Stimulated activated naive CD8-positive, alpha-beta T cell treated with anti-CD3 and anti-CD28 coated beads, Interleukin-15, Interleukin-2, amounts not matched to agents 100 ng/mL and 50 ng/mL, for 24 hours (primary cell): Measurements from ENCODE around the gene SRP68.
"Not testable (repeated sequence)": the region's sequence is repeated elsewhere in the genome, so short reads cannot be mapped to it uniquely, and the experiment has no call there.

Source experiments
- H3K27ac Mint-ChIP-seq: one replicate; pipeline ENCODE4 v1.8.0; 2021; ENCODE audit warnings: mild to moderate bottlenecking, mixed read lengths
- H3K27me3 Mint-ChIP-seq: one replicate; pipeline ENCODE4 v1.8.0; 2021; ENCODE audit warnings: mixed read lengths
- H3K36me3 Mint-ChIP-seq: one replicate; pipeline ENCODE4 v1.8.0; 2021; ENCODE audit warnings: low read depth, mixed read lengths
- H3K4me1 Mint-ChIP-seq: one replicate; pipeline ENCODE4 v1.8.0; 2021; ENCODE audit warnings: low read depth, mixed read lengths
- H3K4me3 Mint-ChIP-seq: one replicate; pipeline ENCODE4 v1.8.0; 2021; ENCODE audit warnings: mild to moderate bottlenecking, mixed read lengths
- H3K9me3 Mint-ChIP-seq: one replicate; pipeline ENCODE4 v1.8.0; 2021; ENCODE audit warnings: mixed read lengths

The SRP68 gene

DNA sequence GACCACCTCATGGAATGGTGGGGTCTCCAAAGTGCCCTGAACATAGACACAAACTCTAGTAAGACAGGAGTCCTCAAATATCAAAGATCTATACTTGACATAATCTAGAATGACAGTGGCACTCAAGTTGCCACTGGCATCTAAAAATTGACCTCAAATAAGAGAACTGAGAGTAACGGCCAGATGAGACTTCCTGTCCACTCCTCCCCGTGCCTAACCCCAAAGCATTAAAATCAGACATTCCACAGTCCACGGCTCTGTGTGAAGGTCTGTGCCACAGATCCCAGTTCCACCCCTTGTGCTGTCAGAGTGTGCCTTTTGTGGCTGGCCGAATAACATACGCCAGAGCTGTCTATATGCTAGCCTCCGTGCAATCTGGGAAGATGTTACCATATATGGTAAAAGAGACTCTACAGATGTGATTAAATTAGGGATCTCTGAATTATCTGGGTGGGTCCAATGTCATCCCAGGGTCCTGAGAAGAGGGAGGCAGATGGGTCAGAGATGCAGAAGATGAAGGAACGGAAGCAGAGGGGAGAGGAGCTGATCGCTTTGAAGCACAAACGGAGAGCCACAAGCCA lies 24.2 kb downstream of the SRP68 start:
- Mint-ChIP-seq H3K27me3 (no peaks in the 10 kb centered on the region), H3K4me1 (peaks cover 12% of the 10 kb centered on the region), H3K9me3 (no peaks in the 10 kb centered on the region), H3K4me3 (no peak overlapping the region), H3K27ac (no peak overlapping the region), H3K36me3 (peaks cover 70% of the 10 kb centered on the region)

DNA sequence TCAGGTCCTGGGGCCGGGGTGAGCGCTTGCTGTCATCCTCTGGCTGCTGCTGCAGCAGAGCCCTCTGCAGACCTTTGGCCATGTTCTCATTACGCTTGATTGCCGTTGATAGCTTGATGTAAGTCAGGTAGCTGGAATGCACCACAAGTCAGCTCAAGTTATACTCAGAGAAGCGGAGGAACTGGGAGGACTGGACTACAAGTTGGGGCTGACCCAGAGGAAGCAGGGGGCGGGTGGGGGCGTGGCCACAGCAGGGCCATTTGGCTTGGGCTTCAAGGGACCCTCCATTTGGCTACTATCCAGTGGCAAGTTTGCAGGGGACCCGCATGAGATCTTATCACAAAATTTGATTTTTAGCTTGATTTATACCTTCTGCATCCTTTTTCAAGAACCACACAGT lies 26.3 kb downstream of the SRP68 start:
- Mint-ChIP-seq H3K36me3 (peaks cover 69% of the 10 kb centered on the region), H3K4me3 (no peak overlapping the region), H3K27me3 (no peaks in the 10 kb centered on the region), H3K27ac (no peak overlapping the region), H3K4me1 (peaks cover 11% of the 10 kb centered on the region), H3K9me3 (no peaks in the 10 kb centered on the region)

DNA sequence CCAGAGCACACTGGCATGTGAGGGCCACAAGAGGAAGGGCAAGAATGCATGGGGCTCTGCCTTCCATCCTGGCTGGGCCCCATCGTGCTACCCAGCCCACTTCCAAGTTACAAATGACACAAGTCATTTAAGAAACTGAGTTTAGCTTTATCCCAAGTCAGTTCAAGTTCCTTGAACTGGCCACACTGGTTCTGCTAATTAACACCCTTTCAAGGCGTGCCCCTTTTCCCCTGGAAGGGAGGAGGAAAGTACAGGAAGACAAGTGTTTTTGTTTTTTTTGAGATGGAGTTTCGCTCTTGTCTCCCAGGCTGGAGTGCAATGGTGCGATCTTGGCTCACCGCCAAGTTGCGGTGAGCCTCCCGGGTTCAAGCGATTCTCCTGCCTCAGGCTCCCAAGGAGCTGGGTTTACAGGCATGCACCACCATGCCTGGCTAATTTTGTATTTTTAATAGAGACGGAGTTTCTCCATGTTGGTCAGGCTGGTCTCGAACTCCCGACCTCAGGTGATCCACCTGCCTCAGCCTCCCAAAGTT lies 27.8 kb downstream of the SRP68 start:
- H3K36me3 Mint-ChIP-seq = peaks cover 68% of the 10 kb centered on the region
- not testable (repeated sequence) for H3K4me1 Mint-ChIP-seq, H3K27ac Mint-ChIP-seq, H3K27me3 Mint-ChIP-seq, H3K4me3 Mint-ChIP-seq, H3K9me3 Mint-ChIP-seq

DNA sequence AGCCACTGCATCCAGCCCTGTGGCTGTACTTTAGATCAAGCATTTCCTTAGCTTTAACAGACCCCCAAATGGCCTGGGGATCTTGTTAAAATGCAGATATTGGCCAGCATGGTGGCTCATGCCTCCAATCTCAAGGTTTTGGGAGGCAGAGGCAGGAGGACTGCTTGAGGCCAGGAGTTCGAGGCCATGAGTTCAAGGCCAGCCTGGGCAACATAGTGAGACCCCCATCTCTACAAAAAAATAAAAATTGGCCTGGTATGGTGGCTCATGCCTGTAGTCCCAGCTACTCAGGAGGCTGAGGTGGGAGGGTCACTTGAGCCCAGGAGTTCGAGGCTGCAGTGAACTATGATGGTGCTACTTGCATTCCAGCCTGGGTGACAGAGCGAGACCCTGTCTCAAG lies 29.4 kb downstream of the SRP68 start:
- H3K4me1 Mint-ChIP-seq, H3K27ac Mint-ChIP-seq, H3K9me3 Mint-ChIP-seq, H3K4me3 Mint-ChIP-seq, H3K27me3 Mint-ChIP-seq: not testable (repeated sequence)
- H3K36me3 Mint-ChIP-seq = peaks cover 67% of the 10 kb centered on the region

DNA sequence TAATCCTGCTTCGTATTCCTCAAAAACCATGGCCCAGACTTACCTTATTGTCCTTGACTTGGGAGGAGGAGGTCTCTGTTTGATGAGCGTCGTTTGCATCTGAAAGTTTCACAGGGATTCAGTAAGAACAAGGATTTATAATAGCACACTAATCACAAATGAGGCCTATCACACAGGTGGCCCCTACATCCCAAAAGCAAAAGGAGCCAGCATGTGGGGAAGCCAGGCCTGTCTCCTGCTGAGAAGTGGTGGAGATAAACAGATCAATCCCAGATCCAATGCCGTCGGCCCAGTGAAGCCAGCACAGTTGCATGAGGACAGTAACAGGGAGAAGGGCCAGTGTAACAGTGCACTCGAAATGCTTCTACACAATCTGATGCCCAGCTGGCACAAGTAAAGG lies 31.9 kb downstream of the SRP68 start:
- Mint-ChIP-seq H3K27ac (no peak overlapping the region), H3K4me3 (no peak overlapping the region), H3K4me1 (no peaks in the 10 kb centered on the region), H3K36me3 (peaks cover 58% of the 10 kb centered on the region), H3K27me3 (no peaks in the 10 kb centered on the region), H3K9me3 (no peaks in the 10 kb centered on the region)

DNA sequence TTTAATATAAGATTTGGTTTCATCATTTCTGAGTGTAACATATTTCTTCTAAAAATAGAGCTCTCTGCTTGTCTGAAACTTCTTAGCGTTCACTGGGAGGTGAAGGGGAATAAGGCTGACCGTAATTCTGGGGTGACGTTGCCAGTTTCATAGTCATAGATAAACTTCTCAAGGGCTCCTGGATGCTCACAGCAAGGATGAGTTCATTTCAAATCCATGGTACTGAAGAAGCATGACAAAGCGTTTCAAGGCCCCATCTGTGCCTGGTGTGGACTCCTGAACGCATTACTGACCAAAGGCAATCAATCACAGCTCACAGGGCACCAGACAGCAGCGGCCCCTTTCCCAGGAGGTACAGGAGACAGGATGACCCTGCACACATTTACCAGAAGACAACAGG lies 33.2 kb downstream of the SRP68 start:
- Mint-ChIP-seq H3K9me3 (no peaks in the 10 kb centered on the region), H3K27ac (no peak overlapping the region), H3K27me3 (no peaks in the 10 kb centered on the region), H3K4me3 (no peak overlapping the region), H3K36me3 (peaks cover 45% of the 10 kb centered on the region), H3K4me1 (peaks cover 6% of the 10 kb centered on the region)

DNA sequence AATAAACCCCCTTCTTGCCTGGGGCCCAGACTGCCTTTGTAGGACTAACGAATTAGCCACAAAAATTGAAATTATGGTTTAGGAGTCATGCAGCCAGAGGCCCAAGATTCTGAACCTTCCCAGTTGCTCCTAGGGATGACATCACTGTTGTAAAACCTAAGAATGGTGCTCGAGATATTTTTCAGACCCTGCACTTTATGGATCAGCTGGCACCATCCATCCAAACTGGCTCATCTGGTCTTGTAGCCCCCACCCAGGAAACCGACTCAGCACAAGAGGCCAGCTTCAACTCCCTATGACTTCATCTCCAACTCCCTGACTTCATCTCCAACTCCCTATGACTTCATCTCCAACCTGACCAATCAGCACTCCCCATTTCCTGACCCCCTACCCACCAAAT lies 34.3 kb downstream of the SRP68 start:
- Mint-ChIP-seq H3K4me1 (peaks cover 6% of the 10 kb centered on the region), H3K36me3 (peaks cover 38% of the 10 kb centered on the region), H3K27ac (no peak overlapping the region), H3K27me3 (no peaks in the 10 kb centered on the region), H3K4me3 (no peak overlapping the region), H3K9me3 (no peaks in the 10 kb centered on the region)

DNA sequence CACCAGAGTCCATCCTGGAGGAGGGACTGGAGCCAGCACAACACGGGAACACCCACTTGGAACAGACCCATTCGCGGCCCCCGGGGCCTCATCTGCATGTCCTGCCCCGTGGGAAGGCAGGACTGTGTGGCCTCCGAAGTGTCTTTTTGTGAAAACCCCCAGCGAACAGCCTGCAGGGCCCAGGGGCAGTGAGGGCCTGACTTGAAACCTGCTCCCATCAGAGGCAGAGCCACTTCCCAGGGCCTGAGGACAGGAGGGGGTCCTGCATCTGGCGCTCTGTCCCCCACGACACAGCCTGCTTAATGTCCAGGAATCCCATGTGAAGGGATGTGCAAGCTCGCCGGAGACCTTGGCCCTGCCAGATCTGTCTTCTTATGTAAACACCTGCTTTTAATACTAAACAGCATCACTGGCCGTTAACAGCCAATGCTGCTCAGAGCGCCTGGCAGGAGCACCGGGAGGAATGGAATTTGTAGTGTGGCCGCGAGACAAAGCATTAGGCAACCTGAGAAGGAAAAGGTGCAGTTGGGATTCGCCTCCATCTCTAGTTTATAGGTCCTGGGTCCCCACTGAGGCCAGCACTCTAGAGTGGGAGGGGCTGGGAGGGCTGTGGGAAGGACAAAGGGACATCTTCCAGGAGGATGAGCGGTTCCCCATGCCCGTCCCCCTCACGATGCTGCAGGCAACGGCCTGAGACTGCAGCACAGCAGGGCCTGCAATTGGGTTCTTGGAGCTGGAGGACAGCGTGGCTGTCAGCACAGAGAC lies 35.6 kb downstream of the SRP68 start:
- Mint-ChIP-seq H3K27ac (peak overlapping the region; percentile 33), H3K4me1 (peaks cover 6% of the 10 kb centered on the region), H3K4me3 (no peak overlapping the region), H3K9me3 (no peaks in the 10 kb centered on the region), H3K27me3 (no peaks in the 10 kb centered on the region), H3K36me3 (peaks cover 31% of the 10 kb centered on the region)

DNA sequence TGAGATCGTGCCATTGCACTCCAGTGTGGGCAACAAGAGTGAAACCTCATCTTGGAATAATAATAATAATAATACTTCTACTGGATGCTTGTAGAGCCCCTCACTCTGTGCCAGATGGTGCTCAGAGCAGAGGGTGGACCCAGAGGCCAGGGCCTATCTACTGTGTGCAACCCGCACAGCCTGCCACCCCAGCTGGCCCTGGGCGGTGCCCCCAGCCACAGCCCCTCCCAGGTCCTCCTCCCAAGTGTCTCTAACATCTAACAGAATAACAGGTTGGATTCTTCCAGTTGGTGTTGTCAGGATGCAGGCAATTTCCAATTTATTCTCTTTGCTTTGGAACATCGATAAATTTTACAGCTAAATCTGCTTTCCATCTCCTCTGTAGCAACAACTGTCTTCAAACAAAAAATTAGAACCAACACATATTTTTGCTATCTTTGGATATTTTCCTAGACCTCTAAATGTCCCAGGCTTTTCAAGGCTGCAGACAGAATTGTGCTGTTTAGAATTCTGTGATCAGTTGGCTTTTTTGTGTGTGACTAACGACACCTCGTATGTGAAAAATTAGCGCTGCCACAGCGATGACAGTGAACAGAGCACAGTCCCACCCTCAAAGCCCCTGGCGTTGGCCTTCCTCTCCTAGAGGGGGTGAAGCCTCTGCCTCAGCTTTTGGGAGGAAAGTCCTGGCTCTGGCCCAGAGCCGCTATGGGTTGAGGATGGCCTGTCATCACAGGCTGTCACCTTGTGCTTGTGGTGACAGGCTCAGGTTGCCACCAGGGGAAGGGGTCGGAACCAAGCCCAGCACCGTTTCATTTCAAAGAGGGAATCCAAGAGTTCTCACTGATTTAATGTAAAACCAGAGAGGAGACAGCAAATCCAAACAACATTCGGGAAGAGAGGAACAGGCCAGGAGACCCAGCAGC lies 37.6 kb downstream of the SRP68 start:
- H3K9me3 Mint-ChIP-seq = no peaks in the 10 kb centered on the region
- peaks cover 9% of the 10 kb centered on the region for H3K4me1 Mint-ChIP-seq
- H3K36me3 Mint-ChIP-seq = peaks cover 21% of the 10 kb centered on the region
- no peaks in the 10 kb centered on the region for H3K27me3 Mint-ChIP-seq
- no peak overlapping the region for H3K27ac Mint-ChIP-seq
- no peak overlapping the region for H3K4me3 Mint-ChIP-seq

DNA sequence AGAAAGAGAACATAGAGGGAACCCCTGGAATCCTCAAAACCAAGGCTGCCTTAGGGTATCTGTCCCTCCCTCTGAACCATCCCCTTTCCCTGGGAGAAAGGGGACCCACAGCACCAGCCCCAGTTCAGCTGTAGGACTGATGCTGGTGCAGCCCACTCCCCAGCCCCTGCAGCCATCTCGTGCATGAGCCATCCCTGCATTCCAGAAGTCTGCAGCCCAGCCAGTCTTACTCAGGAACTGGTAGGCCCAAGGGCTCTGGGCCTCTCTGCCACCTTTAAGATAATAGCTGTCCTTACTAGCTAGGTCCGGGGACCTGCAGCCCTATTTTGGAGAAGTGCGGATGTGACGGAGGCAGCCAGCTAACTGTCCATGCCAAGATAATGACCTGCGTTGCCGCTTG lies 39.2 kb downstream of the SRP68 start:
- H3K4me3 Mint-ChIP-seq = no peak overlapping the region
- H3K4me1 Mint-ChIP-seq = peaks cover 21% of the 10 kb centered on the region
- no peak overlapping the region for H3K27ac Mint-ChIP-seq
- no peaks in the 10 kb centered on the region for H3K9me3 Mint-ChIP-seq
- H3K27me3 Mint-ChIP-seq = no peaks in the 10 kb centered on the region
- peaks cover 7% of the 10 kb centered on the region for H3K36me3 Mint-ChIP-seq

DNA sequence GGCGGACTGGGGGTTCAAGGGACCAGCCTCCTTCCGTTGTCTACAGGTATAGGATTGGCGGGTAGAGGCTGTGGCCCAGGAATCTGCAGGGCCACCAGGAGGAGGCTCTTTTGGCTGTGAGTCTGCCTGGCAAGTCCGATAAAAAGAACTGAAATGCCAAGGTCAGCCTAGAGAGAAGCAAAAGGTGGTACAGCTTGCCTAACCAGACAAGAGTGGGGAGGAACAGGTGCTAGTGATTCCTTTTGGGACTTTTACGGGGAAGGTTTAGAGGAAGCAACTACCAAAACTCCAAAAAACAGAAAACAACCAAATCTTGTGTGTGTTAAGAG lies 39.6 kb downstream of the SRP68 start:
- Mint-ChIP-seq H3K4me3 (no peak overlapping the region), H3K36me3 (peaks cover 5% of the 10 kb centered on the region), H3K27ac (no peak overlapping the region), H3K9me3 (no peaks in the 10 kb centered on the region), H3K27me3 (no peaks in the 10 kb centered on the region), H3K4me1 (peaks cover 21% of the 10 kb centered on the region)

DNA sequence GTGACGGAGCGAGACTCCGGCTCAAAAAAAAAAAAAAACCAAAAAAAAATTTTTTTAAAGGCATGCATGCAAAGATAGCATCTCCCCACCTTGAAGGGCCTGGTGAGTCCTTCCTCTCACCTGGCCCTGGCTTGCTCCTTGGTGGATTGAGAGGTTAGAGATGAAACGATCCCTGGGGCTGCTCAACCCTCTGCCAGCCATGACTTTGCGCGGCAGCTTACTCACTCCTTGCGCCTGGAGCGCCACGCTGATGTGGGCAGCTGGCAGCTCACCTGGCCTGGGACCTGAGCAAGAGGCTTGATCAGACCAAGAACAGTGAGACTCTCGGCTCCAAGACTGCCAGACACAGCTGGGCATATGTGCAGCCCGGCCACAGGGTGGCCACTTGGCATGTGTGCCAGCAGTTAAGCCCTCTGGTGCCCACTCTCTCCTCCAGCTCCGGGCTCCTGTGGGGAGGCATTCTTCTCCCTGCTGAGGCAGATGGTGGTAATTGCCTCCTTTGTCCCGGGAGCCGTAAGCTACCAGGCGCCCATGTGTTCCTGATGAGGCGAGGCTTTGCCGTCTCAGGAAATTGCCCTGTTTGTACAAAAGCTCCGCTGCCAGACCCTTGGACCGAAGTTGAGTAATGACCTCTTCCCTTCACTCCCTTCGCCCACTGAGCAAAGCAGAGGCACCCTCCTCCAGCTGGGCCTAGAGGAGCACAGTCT lies 40.1 kb downstream of the SRP68 start:
- Mint-ChIP-seq H3K4me3 (no peak overlapping the region), H3K36me3 (peaks cover 5% of the 10 kb centered on the region), H3K27me3 (no peaks in the 10 kb centered on the region), H3K9me3 (no peaks in the 10 kb centered on the region), H3K4me1 (peaks cover 21% of the 10 kb centered on the region), H3K27ac (no peak overlapping the region)

DNA sequence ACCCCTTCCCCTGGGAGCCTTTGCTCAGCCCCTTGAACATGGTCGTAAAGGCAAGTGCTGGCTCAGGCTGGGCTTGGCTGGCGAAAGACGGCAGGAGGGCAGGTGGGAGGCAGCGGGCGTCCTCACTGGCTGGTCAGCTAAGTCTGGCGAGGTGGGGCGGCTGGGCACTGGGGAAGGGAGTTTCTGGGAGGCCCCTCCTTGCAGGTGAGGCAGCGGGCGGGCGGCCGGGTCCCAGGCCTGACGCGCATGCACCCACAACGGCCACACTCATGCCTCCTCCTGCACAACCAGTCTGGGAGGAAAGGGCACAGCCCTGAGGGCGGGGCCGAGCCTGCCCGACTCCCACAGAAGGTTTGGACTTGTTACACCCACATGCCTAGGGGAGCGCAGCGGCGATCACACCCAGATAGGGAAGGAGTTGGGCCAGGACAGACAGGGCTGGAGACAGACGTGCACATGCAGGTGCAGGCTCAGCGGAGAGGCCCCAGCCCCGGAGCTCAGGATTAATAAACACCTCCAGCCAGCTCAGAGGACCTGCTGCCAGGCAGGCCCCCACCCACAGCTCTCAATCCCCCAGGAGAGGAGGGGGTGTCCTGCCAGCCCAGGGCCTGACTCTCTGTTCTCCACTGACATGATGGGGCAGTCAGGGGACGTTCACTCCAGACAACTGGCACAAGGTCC lies 45.0 kb downstream of the SRP68 start, which contains the start of gene EVPL:
TSS of gene EVPL (minus strand) at position 148 of the 681 bp plus-strand sequence. CDS start at position 40, 108 bp downstream.
- Mint-ChIP-seq H3K27ac (no peak within 1 kb of the TSS), H3K9me3 (no peaks in the 10 kb centered on the region), H3K36me3 (no peaks in the 10 kb centered on the region), H3K4me1 (peaks cover 15% of the 10 kb centered on the region), H3K27me3 (no peaks in the 10 kb centered on the region), H3K4me3 (no peak within 1 kb of the TSS)

DNA sequence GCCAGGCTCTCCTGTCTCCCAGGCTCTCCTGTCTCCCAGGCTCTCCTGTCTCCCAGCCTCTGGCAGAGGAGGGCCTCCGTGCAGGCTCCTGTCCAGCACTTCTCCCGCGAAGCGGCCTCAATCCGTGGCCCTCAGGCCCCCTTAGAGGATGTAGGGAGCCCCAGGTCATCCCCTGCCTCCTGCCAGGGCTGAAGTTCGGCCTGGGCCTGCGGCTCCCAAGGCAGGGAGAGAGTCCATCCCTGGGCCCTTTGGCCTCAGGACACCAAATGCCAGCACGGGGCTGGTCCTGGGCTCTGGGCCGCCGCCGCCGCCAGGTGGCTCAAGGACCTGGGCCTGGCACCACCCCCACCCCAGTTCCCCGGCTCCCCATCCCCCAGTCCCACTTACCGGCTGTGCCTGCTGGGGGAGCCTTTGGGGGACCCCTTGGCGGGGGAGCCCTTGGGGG lies 45.6 kb downstream of the SRP68 start:
- H3K4me3 Mint-ChIP-seq = no peak overlapping the region
- no peak overlapping the region for H3K27ac Mint-ChIP-seq
- no peaks in the 10 kb centered on the region for H3K27me3 Mint-ChIP-seq
- no peaks in the 10 kb centered on the region for H3K9me3 Mint-ChIP-seq
- H3K36me3 Mint-ChIP-seq = no peaks in the 10 kb centered on the region
- peaks cover 15% of the 10 kb centered on the region for H3K4me1 Mint-ChIP-seq
